Measurements from ENCODE around the gene HIVEP3.

- TF ChIP-seq FOXM1 (IDR thresholded peaks at IDR 0.05; ENCODE audit: borderline replicate concordance, low read depth) (no peak), TAF1 (IDR thresholded peaks at IDR 0.05; ENCODE audit: low read depth) (no peak), EP300 (IDR thresholded peaks at IDR 0.05; ENCODE audit: borderline replicate concordance) (no peak), REST (IDR thresholded peaks at IDR 0.05; ENCODE audit: low read depth) (no peak), CREB1 (IDR thresholded peaks at IDR 0.05; ENCODE audit: low read depth) (no peak), NFIC (IDR thresholded peaks at IDR 0.05) (no peak), RAD21 (IDR thresholded peaks at IDR 0.05; ENCODE audit: low read depth) (no peak), CEBPB (IDR thresholded peaks at IDR 0.05) (no peak), YY1 (IDR thresholded peaks at IDR 0.05; ENCODE audit: low read depth) (no peak), TEAD4 (IDR thresholded peaks at IDR 0.05) (no peak)
- TF ChIP-seq, protein P1, sequence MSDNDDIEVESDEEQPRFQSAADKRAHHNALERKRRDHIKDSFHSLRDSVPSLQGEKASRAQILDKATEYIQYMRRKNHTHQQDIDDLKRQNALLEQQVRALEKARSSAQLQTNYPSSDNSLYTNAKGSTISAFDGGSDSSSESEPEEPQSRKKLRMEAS (IDR thresholded peaks at IDR 0.05) = no peak
These were observed 2.7 kb downstream of the HIVEP3 start for GRCh38 chr1:41915786-41916571.
